ENCODE results near the gene OR4K1.
"Not testable (repeated sequence)": the region's sequence is repeated elsewhere in the genome, so short reads cannot be mapped to it uniquely, and the experiment has no call there.

The OR4K1 gene, protein sequence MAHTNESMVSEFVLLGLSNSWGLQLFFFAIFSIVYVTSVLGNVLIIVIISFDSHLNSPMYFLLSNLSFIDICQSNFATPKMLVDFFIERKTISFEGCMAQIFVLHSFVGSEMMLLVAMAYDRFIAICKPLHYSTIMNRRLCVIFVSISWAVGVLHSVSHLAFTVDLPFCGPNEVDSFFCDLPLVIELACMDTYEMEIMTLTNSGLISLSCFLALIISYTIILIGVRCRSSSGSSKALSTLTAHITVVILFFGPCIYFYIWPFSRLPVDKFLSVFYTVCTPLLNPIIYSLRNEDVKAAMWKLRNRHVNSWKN

DNA sequence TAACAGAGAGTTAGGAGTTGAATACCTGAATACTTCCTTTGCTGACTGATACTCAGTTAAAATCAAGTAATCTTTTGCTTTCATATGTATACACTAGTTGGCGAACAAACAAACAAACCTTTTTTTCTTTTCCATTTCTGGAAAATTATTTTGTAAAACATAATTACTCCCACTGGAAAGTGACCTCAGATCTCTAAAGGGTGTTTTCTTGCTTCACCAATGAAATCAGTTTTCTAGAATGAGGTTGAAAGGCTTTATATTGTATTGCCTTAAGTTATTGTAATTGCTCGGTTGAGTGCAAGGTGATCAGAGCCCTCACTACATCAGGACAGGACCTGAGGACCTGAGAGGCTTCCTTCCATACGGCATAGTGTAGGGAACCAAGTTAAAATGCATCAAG lies at the start of gene OR4K1:
TSS of gene OR4K1 (plus strand) at position 301 of the 400 bp plus-strand sequence. CDS start 4,750 bp downstream, outside the sequence.
- no peak for DNase-seq (ENCODE audit: low read depth)

GRCh38 chr14:19895282-19895681 lies 35.4 kb upstream of the OR4K1 start:
- no peak for DNase-seq (ENCODE audit: low read depth)

GRCh38 chr14:19900999-19901398 lies 29.7 kb upstream of the OR4K1 start:
- no peak for DNase-seq (ENCODE audit: low read depth)

DNA sequence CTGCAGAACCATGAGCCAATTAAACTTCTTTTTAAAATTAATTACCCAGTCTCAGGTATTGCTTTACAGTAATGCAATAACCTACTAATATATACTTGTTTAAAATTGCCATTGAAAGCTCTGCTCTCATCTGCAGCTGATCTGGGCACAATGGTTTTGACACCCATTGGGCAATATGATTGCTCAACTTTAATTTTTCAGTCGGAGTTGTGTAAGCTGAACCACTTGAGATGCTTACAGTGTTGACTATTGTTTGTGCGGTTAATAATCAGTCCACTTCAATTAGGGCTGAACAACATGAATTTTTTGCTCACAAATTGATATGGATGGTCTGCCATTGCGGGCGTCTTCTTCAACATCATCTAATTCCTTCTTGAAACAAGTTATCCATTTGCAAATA lies 28.3 kb upstream of the OR4K1 start:
- no peak for DNase-seq (ENCODE audit: low read depth)

DNA sequence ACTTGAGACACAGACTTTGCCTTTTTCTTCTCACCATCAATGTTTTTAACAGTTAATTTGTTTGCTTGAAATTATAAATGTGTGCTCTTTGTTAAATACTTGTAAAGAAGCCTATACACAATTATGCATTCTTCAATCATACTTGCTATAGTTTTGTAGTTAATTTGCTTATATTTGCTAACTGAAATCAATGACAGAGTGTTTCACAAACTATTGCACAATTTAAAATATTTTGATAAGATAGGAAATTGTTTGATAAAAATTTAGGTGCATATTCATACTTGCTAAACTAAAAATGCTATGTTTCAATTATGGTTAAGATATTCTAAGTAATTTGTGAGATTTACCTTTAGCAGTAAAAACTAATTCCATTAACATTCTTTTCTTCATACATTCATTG lies 24.1 kb upstream of the OR4K1 start:
- DNase-seq (ENCODE audit: low read depth) = no peak

GRCh38 chr14:19911114-19911513 lies 19.6 kb upstream of the OR4K1 start:
- DNase-seq (ENCODE audit: low read depth) = no peak

DNA sequence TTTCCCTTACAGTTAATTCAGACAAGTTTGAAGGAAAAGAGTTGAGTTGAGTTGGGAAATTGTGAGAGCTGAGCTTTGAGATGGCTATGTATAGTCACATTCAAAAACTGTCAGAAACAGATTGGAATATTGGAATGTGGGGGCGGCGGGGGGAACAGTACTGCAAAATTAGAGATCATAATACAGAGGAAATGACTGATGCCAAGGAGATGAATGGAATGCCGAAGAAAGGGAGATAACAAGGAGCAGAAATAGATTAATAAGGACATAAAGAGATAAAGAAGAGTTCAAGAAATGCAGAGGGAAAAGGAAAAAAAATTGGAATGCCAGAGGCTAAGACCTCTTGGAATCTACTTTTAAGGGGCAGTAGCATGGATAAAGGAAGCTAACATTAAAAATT lies 13.5 kb upstream of the OR4K1 start:
- no peak for DNase-seq (ENCODE audit: low read depth)

DNA sequence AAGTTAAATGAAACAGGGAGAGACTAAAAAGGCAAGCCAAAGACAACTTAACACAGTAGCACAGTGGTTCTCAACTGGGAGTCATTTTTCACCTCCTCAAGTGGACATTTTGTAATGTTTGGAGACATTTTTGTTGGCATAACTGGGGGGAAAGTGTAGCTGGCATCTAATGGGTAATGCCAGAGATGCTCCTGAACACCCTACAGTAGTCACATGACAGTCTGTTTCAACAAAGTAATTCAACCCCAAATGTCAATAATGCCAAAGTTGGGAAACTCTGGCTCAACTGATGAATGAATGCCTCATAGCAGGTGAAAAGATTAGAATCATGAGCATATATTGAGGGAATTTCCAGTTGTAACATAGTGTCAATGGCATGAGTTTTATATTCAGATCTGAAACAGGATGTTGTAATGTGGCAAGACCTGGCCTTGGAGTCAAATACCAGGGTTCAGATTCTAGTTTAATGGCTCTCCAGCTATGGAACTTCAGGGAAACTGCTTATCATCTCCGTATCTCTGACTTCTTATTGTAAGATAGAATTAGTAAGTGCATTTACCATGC lies 12.7 kb upstream of the OR4K1 start:
- no peak for DNase-seq (ENCODE audit: low read depth)

DNA sequence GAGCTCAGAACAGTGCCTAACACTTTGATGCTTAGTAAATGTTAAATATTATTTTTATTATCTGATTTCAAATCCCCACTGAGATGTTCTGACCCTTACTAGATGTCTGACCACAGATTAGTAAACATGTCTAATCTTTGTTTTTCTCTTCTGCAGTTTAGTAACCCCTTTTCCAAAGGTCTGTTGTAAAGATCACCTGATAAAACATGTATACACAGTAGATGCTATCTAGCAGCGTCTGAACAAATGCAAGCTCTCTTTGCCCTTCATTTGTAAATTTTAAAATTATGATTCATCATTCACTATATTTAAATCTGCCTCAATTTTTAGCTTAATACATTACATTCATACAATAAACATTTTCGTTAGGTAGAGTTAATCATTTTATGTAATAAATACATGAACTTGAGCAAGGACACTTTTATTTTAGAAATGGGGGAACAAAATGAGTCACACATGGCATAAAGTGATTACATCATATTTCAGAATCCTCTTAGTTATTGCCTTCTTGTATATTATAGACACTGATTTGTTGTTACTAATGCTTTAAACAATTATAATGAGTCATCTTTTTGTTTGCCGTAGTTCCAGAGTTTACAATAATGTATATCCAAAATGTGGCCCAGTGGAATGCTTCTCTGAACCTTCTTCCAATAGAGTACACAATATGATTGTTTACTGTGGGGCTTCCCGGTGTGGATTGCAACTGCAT lies 12.0 kb upstream of the OR4K1 start:
- DNase-seq (ENCODE audit: low read depth) = no peak

- DNase-seq (ENCODE audit: low read depth) = no peak
Observed at GRCh38 chr14:19920021-19920657, 10.6 kb upstream of the OR4K1 start, which contains the start of gene OR4K5. OR4K5 (plus strand) TSS chr14:19920607; CDS start chr14:19920607, 0 bp downstream.

DNA sequence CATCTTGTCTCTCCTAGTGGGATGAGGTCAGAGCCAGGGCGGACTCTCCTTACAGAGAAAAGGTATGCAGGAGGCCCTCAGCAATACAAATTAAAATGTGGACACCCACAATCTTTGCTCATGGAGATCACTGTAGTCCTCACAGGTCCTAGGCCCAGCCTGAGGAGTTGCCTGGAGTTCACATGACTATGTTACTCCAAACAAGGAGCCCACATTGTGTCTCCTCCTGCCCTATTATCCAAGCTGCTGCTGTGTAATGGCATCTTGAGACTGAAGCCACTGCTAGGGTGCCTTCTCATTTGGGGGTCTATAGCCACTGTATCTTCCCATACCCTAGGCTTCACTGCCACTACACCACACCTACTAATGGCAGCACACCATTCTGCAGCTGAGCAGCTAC lies 11.0 kb downstream of the OR4K1 start:
- DNase-seq (ENCODE audit: low read depth) = no peak

GRCh38 chr14:19947413-19948090 lies 16.8 kb downstream of the OR4K1 start:
- no peak for DNase-seq (ENCODE audit: low read depth)

DNA sequence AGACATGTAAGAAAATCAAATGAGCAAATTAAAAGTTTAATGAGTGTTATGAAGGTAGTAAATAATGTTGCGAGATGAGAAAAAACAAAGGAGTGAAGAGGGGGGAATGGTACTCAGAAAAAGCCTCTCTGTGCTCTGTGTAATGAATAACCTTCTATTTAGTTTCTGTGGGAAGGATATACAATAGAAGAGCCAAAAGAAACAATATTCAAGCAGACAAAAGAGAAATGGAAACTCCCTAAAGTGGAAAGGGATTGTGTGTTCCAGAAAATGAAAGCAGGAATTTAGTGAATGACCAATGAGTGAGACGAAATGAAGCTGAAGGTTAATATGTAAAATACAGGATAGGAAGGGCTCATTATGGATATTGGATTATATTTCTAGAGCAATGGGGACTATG lies 18.5 kb downstream of the OR4K1 start:
- DNase-seq (ENCODE audit: low read depth) = no peak

GRCh38 chr14:19969735-19970134 lies 39.0 kb downstream of the OR4K1 start:
- not testable (repeated sequence) for DNase-seq (ENCODE audit: low read depth)

GRCh38 chr14:19974844-19975243 lies 44.1 kb downstream of the OR4K1 start:
- no peak for DNase-seq (ENCODE audit: low read depth)

- no peak for DNase-seq (ENCODE audit: low read depth)
Observed at GRCh38 chr14:19975291-19975690, 44.6 kb downstream of the OR4K1 start, which contains the start of gene OR4K15. OR4K15 (plus strand) TSS chr14:19975591; CDS start chr14:19975591, 0 bp downstream.

Data from fibroblast of gingiva (primary cell).